Activated T-cell treated with anti-CD3 and anti-CD28 coated beads, Interleukin-2, amount 50 U/mL, for 4 hours (primary cell): Measurements from ENCODE around the gene FAM234A. TPM values are rescaled to one million over a fixed set of nuclear protein-coding genes. Genes with fewer than 3 reads are reported as not detected.
"Not testable (repeated sequence)": the region's sequence is repeated elsewhere in the genome, so short reads cannot be mapped to it uniquely, and the experiment has no call there.

ENCODE experiments used
- ATAC-seq, 2 donors: fragments of 200-7000 bp; cut with Tn5 transposase; one replicate each; pipeline ENCODE4 v1.10.0; 2021
- DNase-seq: peaks from one replicate; pipeline ENCODE4 v3.0.0-alpha.2; 2020
- H3K27me3 Mint-ChIP-seq: one replicate; pipeline ENCODE4 v1.8.0; 2021; ENCODE audit warnings: low read depth, mixed read lengths
- H3K36me3 Mint-ChIP-seq: one replicate; pipeline ENCODE4 v1.8.0; 2022; ENCODE audit warnings: mixed read lengths; ENCODE audit not compliant: insufficient read depth
- H3K4me1 Mint-ChIP-seq: one replicate; pipeline ENCODE4 v1.8.0; 2021; ENCODE audit warnings: low read depth, mixed read lengths
- H3K4me3 Mint-ChIP-seq: one replicate; pipeline ENCODE4 v1.8.0; 2021; ENCODE audit warnings: mild to moderate bottlenecking, moderate library complexity, mixed read lengths
- H3K9me3 Mint-ChIP-seq: one replicate; pipeline ENCODE4 v1.8.0; 2021; ENCODE audit warnings: mixed read lengths
- total RNA-seq, 3 donors: library from RNA; stranded (reverse); gene quantifications; one replicate each; pipeline ENCODE4 v1.2.1, GENCODE V29; 2021

The FAM234A gene
- 10 to 100 TPM; 14.5 to 19.3 (median 17.3) TPM for total RNA-seq

GRCh38 chr16:234468-235305 is at the start of gene FAM234A:
FAM234A (plus strand) TSS chr16:234821; CDS start chr16:254414, 19,593 bp downstream.
- DNase-seq (peak; percentile 94), ATAC-seq (peak; percentile 91 to 94)
- peak within 1 kb of the TSS; percentile 88 for H3K4me3 Mint-ChIP-seq
- H3K36me3 Mint-ChIP-seq = no peaks in the 10 kb centered on the region
- H3K4me1 Mint-ChIP-seq = peaks cover 15% of the 10 kb centered on the region
- no peaks in the 10 kb centered on the region for H3K9me3 Mint-ChIP-seq
- no peaks in the 10 kb centered on the region for H3K27me3 Mint-ChIP-seq

GRCh38 chr16:185213-185612 is 49.4 kb upstream of the FAM234A start:
- ATAC-seq (no peak), DNase-seq (no peak)
- H3K4me3 Mint-ChIP-seq = no peak overlapping the region
- no peaks in the 10 kb centered on the region for H3K4me1 Mint-ChIP-seq
- H3K36me3 Mint-ChIP-seq = peaks cover 14% of the 10 kb centered on the region
- no peaks in the 10 kb centered on the region for H3K27me3 Mint-ChIP-seq
- H3K9me3 Mint-ChIP-seq = no peaks in the 10 kb centered on the region

GRCh38 chr16:185691-186090 is 48.9 kb upstream of the FAM234A start:
- Mint-ChIP-seq H3K4me1 (no peaks in the 10 kb centered on the region), H3K27me3 (no peaks in the 10 kb centered on the region), H3K4me3 (no peak overlapping the region), H3K9me3 (no peaks in the 10 kb centered on the region), H3K36me3 (peaks cover 18% of the 10 kb centered on the region)
- DNase-seq = no peak
- no peak for ATAC-seq

GRCh38 chr16:187330-187729 is 47.3 kb upstream of the FAM234A start:
- ATAC-seq (no peak), DNase-seq (no peak)
- Mint-ChIP-seq H3K36me3 (peaks cover 26% of the 10 kb centered on the region), H3K4me3 (no peak overlapping the region), H3K4me1 (no peaks in the 10 kb centered on the region), H3K27me3 (no peaks in the 10 kb centered on the region), H3K9me3 (no peaks in the 10 kb centered on the region)

- Mint-ChIP-seq H3K36me3 (peaks cover 32% of the 10 kb centered on the region), H3K4me3 (no peak overlapping the region), H3K9me3 (no peaks in the 10 kb centered on the region), H3K27me3 (no peaks in the 10 kb centered on the region), H3K4me1 (no peaks in the 10 kb centered on the region)
- ATAC-seq (peak; percentile 51 to 70), DNase-seq (no peak)
These were observed 45.9 kb upstream of the FAM234A start for GRCh38 chr16:188674-189073.

GRCh38 chr16:189604-190186 is 44.9 kb upstream of the FAM234A start:
- H3K9me3 Mint-ChIP-seq = no peaks in the 10 kb centered on the region
- H3K36me3 Mint-ChIP-seq = peaks cover 36% of the 10 kb centered on the region
- ATAC-seq (no peak), DNase-seq (no peak)
- no peaks in the 10 kb centered on the region for H3K27me3 Mint-ChIP-seq
- no peaks in the 10 kb centered on the region for H3K4me1 Mint-ChIP-seq
- H3K4me3 Mint-ChIP-seq = no peak overlapping the region

- H3K27me3 Mint-ChIP-seq = no peaks in the 10 kb centered on the region
- ATAC-seq = no peak
- peaks cover 39% of the 10 kb centered on the region for H3K36me3 Mint-ChIP-seq
- no peak for DNase-seq
- H3K4me1 Mint-ChIP-seq = no peaks in the 10 kb centered on the region
- no peak overlapping the region for H3K4me3 Mint-ChIP-seq
- no peaks in the 10 kb centered on the region for H3K9me3 Mint-ChIP-seq
These were observed 42.8 kb upstream of the FAM234A start for GRCh38 chr16:191831-192230.

- Mint-ChIP-seq H3K27me3 (no peaks in the 10 kb centered on the region), H3K9me3 (no peaks in the 10 kb centered on the region), H3K4me3 (no peak overlapping the region), H3K4me1 (no peaks in the 10 kb centered on the region), H3K36me3 (peaks cover 43% of the 10 kb centered on the region)
- DNase-seq (no peak), ATAC-seq (no peak)
These were observed 41.9 kb upstream of the FAM234A start for GRCh38 chr16:192686-193085.

- DNase-seq (no peak), ATAC-seq (no peak)
- Mint-ChIP-seq H3K9me3 (no peaks in the 10 kb centered on the region), H3K4me1 (no peaks in the 10 kb centered on the region), H3K36me3 (peaks cover 44% of the 10 kb centered on the region), H3K4me3 (no peak overlapping the region), H3K27me3 (no peaks in the 10 kb centered on the region)
These were observed 41.2 kb upstream of the FAM234A start for GRCh38 chr16:193441-193840.

GRCh38 chr16:194516-194915 is 40.1 kb upstream of the FAM234A start:
- ATAC-seq = no peak
- no peaks in the 10 kb centered on the region for H3K4me1 Mint-ChIP-seq
- DNase-seq = no peak
- H3K27me3 Mint-ChIP-seq = no peaks in the 10 kb centered on the region
- no peaks in the 10 kb centered on the region for H3K9me3 Mint-ChIP-seq
- peaks cover 34% of the 10 kb centered on the region for H3K36me3 Mint-ChIP-seq
- H3K4me3 Mint-ChIP-seq = no peak overlapping the region

GRCh38 chr16:200388-200787 is 34.2 kb upstream of the FAM234A start:
- DNase-seq (no peak), ATAC-seq (no peak)
- H3K27me3 Mint-ChIP-seq = no peaks in the 10 kb centered on the region
- H3K4me1 Mint-ChIP-seq = no peaks in the 10 kb centered on the region
- peaks cover 15% of the 10 kb centered on the region for H3K36me3 Mint-ChIP-seq
- no peak overlapping the region for H3K4me3 Mint-ChIP-seq
- H3K9me3 Mint-ChIP-seq = no peaks in the 10 kb centered on the region

- DNase-seq (no peak), ATAC-seq (no peak)
- H3K27me3 Mint-ChIP-seq = no peaks in the 10 kb centered on the region
- H3K9me3 Mint-ChIP-seq = no peaks in the 10 kb centered on the region
- H3K4me3 Mint-ChIP-seq = no peak overlapping the region
- no peaks in the 10 kb centered on the region for H3K4me1 Mint-ChIP-seq
- H3K36me3 Mint-ChIP-seq = peaks cover 23% of the 10 kb centered on the region
These were observed 31.4 kb upstream of the FAM234A start for GRCh38 chr16:203246-203645.

- not testable (repeated sequence) for H3K9me3 Mint-ChIP-seq, H3K27me3 Mint-ChIP-seq, ATAC-seq, H3K4me1 Mint-ChIP-seq, H3K4me3 Mint-ChIP-seq, DNase-seq
- H3K36me3 Mint-ChIP-seq = peaks cover 28% of the 10 kb centered on the region
These were observed 30.6 kb upstream of the FAM234A start for GRCh38 chr16:204046-204445.

GRCh38 chr16:209359-209758 is 25.3 kb upstream of the FAM234A start:
- not testable (repeated sequence) for H3K9me3 Mint-ChIP-seq, H3K27me3 Mint-ChIP-seq, H3K4me1 Mint-ChIP-seq, DNase-seq, H3K4me3 Mint-ChIP-seq, ATAC-seq
- peaks cover 26% of the 10 kb centered on the region for H3K36me3 Mint-ChIP-seq

GRCh38 chr16:211631-212180 is 22.9 kb upstream of the FAM234A start:
- H3K4me3 Mint-ChIP-seq, H3K9me3 Mint-ChIP-seq, DNase-seq, ATAC-seq, H3K27me3 Mint-ChIP-seq, H3K4me1 Mint-ChIP-seq: not testable (repeated sequence)
- peaks cover 22% of the 10 kb centered on the region for H3K36me3 Mint-ChIP-seq
